GM23248 (cell line): Measurements from ENCODE around the gene MOGAT3.

Experiments
- EZH2 ChIP-seq: fragments of 200-600 bp; sonication (generic); IDR thresholded peaks from 2 replicates; pipeline ENCODE4 v1.6.1; 2018; ENCODE audit warnings: antibody characterized with exemption, mild to moderate bottlenecking; ENCODE audit not compliant: insufficient read depth, poor library complexity, severe bottlenecking
- EZH2phosphoT487 ChIP-seq: fragments of 200-600 bp; sonication (generic); IDR thresholded peaks from 2 replicates; pipeline ENCODE4 v1.6.1; 2018; ENCODE audit warnings: antibody characterized with exemption, moderate library complexity, mild to moderate bottlenecking, low read depth; ENCODE audit not compliant: insufficient read depth

DNA sequence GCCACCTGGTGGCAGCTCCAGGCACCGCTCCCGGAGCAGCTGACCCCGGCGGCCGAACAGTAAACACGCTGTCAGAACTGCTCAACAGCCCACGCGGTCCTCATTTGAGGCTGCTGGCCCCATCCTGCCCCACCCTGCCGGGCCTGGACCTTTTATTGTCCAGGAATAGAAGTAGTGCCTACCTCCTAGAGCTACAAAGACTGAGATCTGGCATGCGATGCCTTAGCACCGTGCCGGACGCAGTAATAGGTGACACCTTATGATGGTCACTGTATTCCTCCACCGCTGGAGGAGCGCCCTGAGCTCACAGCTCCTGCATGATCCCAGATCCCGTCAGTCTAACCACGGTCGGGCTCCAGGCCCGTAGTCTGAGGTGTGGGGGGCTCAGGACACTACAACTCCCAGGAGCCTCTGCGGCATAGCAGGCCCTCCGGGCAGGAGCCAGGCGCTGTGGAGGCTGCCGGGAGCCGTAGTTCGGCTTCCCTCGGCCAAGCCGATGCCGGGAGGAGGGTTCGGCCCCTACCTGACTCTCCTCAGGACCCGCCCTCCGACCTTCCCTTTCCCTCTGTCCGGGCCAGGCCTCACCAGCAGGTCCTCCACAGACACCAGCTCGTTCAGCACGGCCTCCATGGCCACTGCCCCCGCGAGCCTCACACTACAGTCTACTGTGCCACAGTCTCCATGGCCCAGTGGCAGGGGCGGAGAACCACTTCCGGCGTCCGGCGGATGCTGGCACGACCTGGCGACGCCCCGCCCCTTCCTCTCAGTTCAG lies 43.7 kb upstream of the MOGAT3 start, which contains the start of gene FIS1:
- TF ChIP-seq EZH2phosphoT487 (no peak), EZH2 (no peak)
